A549 (cell line): ENCODE data around the gene ABCC3.
"Not testable (repeated sequence)": the region's sequence is repeated elsewhere in the genome, so short reads cannot be mapped to it uniquely, and the experiment has no call there.

Experiments
- CHD4 ChIP-seq: fragments of 200-600 bp; sonication (generic); IDR thresholded peaks from 2 replicates; pipeline ENCODE4 v1.6.1; 2016; ENCODE audit warnings: antibody characterized with exemption, mild to moderate bottlenecking, borderline replicate concordance
- EHMT2 ChIP-seq: fragments of 200-600 bp; sonication (generic); IDR thresholded peaks from 2 replicates; pipeline ENCODE4 v1.6.1; 2016; ENCODE audit warnings: antibody characterized with exemption, low read depth, mild to moderate bottlenecking, moderate library complexity
- EP300 ChIP-seq, 2 experiments: fragments of >200 bp; sonication (Bioruptor Twin); formaldehyde crosslinking; IDR thresholded peaks; 2 replicates in 1 of 2; 3 replicates in 1 of 2; pipeline ENCODE4 v1.6.1; 2016 to 2017
- ESRRA ChIP-seq: fragments of 150-350 bp; IDR thresholded peaks from 2 replicates; pipeline ENCODE4 v1.6.1; 2014; ENCODE audit warnings: mild to moderate bottlenecking, low read length, borderline replicate concordance
- KDM5A ChIP-seq: fragments of 200-600 bp; sonication (generic); IDR thresholded peaks from 2 replicates; pipeline ENCODE4 v1.6.1; 2016; ENCODE audit warnings: antibody characterized with exemption, mild to moderate bottlenecking
- MAZ ChIP-seq: fragments of 150-350 bp; IDR thresholded peaks from 2 replicates; pipeline ENCODE4 v1.6.1; 2014; ENCODE audit warnings: antibody characterized with exemption, low read depth, low read length, borderline replicate concordance
- POLR2A ChIP-seq: IDR thresholded peaks from 2 replicates; pipeline ENCODE4 v1.6.1; 2012; ENCODE audit warnings: mild to moderate bottlenecking, low read length
- POLR2AphosphoS2 ChIP-seq: conservative IDR thresholded peaks from 2 replicates; pipeline ENCODE4 v1.6.1; 2012; ENCODE audit warnings: low read length, improper control_type of control experiment, inconsistent platforms
- TFCP2L1 ChIP-seq: fragments of 250-450 bp; sonication (Bioruptor Pico); IDR thresholded peaks from 2 replicates; pipeline ENCODE4 v1.5.0; 2021; ENCODE audit warnings: mild to moderate bottlenecking
- TP53 ChIP-seq: fragments of 250-450 bp; sonication (Bioruptor Pico); IDR thresholded peaks from 2 replicates; pipeline ENCODE4 v1.5.0; 2021; ENCODE audit warnings: mild to moderate bottlenecking, moderate library complexity
- ZNF302 ChIP-seq: fragments of 250-450 bp; sonication (Bioruptor Pico); IDR thresholded peaks from 2 replicates; pipeline ENCODE4 v1.9.0; 2021; ENCODE audit warnings: inconsistent platforms, mild to moderate bottlenecking, moderate library complexity
- TF ChIP-seq, protein P1 (sequence below): fragments of >200 bp; sonication (Bioruptor Twin); formaldehyde crosslinking; IDR thresholded peaks from 3 replicates; pipeline ENCODE4 v1.5.1; 2016
- TF ChIP-seq, protein P2 (sequence below): IDR thresholded peaks from 2 replicates; pipeline ENCODE4 v1.6.1; 2012
- TF ChIP-seq, protein P3 (sequence below): fragments of 200-600 bp; sonication (generic); IDR thresholded peaks from 2 replicates; pipeline ENCODE4 v1.6.1; 2016; ENCODE audit warnings: antibody characterized with exemption, mild to moderate bottlenecking, moderate library complexity

GRCh38 chr17:50724622-50725021 is 89.9 kb downstream of the ABCC3 start:
- not testable (repeated sequence) for TF ChIP-seq TFCP2L1 (CRISPR knock-in tag); EHMT2; CHD4; ZNF302 (CRISPR knock-in tag); ESRRA; KDM5A; EP300 (IDR thresholded peaks at IDR 0.05); MAZ; TP53 (CRISPR knock-in tag); POLR2AphosphoS2; POLR2A
- TF ChIP-seq, protein P1, sequence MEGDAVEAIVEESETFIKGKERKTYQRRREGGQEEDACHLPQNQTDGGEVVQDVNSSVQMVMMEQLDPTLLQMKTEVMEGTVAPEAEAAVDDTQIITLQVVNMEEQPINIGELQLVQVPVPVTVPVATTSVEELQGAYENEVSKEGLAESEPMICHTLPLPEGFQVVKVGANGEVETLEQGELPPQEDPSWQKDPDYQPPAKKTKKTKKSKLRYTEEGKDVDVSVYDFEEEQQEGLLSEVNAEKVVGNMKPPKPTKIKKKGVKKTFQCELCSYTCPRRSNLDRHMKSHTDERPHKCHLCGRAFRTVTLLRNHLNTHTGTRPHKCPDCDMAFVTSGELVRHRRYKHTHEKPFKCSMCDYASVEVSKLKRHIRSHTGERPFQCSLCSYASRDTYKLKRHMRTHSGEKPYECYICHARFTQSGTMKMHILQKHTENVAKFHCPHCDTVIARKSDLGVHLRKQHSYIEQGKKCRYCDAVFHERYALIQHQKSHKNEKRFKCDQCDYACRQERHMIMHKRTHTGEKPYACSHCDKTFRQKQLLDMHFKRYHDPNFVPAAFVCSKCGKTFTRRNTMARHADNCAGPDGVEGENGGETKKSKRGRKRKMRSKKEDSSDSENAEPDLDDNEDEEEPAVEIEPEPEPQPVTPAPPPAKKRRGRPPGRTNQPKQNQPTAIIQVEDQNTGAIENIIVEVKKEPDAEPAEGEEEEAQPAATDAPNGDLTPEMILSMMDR, result not testable (repeated sequence)
- TF ChIP-seq, protein P2, sequence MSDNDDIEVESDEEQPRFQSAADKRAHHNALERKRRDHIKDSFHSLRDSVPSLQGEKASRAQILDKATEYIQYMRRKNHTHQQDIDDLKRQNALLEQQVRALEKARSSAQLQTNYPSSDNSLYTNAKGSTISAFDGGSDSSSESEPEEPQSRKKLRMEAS, result not testable (repeated sequence)
- TF ChIP-seq, protein P3, sequence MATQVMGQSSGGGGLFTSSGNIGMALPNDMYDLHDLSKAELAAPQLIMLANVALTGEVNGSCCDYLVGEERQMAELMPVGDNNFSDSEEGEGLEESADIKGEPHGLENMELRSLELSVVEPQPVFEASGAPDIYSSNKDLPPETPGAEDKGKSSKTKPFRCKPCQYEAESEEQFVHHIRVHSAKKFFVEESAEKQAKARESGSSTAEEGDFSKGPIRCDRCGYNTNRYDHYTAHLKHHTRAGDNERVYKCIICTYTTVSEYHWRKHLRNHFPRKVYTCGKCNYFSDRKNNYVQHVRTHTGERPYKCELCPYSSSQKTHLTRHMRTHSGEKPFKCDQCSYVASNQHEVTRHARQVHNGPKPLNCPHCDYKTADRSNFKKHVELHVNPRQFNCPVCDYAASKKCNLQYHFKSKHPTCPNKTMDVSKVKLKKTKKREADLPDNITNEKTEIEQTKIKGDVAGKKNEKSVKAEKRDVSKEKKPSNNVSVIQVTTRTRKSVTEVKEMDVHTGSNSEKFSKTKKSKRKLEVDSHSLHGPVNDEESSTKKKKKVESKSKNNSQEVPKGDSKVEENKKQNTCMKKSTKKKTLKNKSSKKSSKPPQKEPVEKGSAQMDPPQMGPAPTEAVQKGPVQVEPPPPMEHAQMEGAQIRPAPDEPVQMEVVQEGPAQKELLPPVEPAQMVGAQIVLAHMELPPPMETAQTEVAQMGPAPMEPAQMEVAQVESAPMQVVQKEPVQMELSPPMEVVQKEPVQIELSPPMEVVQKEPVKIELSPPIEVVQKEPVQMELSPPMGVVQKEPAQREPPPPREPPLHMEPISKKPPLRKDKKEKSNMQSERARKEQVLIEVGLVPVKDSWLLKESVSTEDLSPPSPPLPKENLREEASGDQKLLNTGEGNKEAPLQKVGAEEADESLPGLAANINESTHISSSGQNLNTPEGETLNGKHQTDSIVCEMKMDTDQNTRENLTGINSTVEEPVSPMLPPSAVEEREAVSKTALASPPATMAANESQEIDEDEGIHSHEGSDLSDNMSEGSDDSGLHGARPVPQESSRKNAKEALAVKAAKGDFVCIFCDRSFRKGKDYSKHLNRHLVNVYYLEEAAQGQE, result not testable (repeated sequence)
